DND-41 (cell line): ENCODE data around the gene CEP170B.

Experiments used
- ATAC-seq: fragments of 200-7000 bp; cut with Tn5 transposase; 3 replicates; pipeline ENCODE4 v1.9.1; 2021; ENCODE audit warnings: low read depth; ENCODE audit not compliant: insufficient read depth
- DNase-seq: peaks from one replicate; pipeline ENCODE4 v3.0.0-alpha.2; 2020
- H2AFZ ChIP-seq: 2 replicates; pipeline ENCODE4 v1.6.0; 2012; ENCODE audit warnings: low read depth, low read length
- H3K27ac ChIP-seq: 2 replicates; pipeline ENCODE4 v1.5.1; 2012; ENCODE audit warnings: low read length, inconsistent platforms
- H3K27me3 ChIP-seq: fragments of 200-600 bp; sonication (generic); 2 replicates; pipeline ENCODE4 v1.6.0; 2012; ENCODE audit warnings: low read length, mild to moderate bottlenecking, inconsistent platforms; ENCODE audit not compliant: insufficient read depth, poor library complexity
- H3K36me3 ChIP-seq: 2 replicates; pipeline ENCODE4 v1.5.1; 2012; ENCODE audit warnings: low read length, inconsistent platforms; ENCODE audit not compliant: insufficient read depth
- H3K4me1 ChIP-seq: 2 replicates; pipeline ENCODE4 v1.5.1; 2012; ENCODE audit warnings: mild to moderate bottlenecking, low read length; ENCODE audit not compliant: insufficient read depth
- H3K4me2 ChIP-seq: 2 replicates; pipeline ENCODE4 v1.6.0; 2012; ENCODE audit warnings: mild to moderate bottlenecking, moderate library complexity, low read length, inconsistent platforms; ENCODE audit not compliant: insufficient read depth
- H3K4me3 ChIP-seq, 2 experiments: fragments of 200-600 bp in 1 of 2; shearing (Covaris generic) in 1 of 2; 2 replicates each; pipeline ENCODE4 v1.5.1; 2012 to 2016; ENCODE audit warnings: inconsistent platforms in 2 of 2, low read length in 2 of 2, mild to moderate bottlenecking in 2 of 2, low read depth in 1 of 2, moderate library complexity in 1 of 2
- H3K79me2 ChIP-seq: 2 replicates; pipeline ENCODE4 v1.6.0; 2012; ENCODE audit warnings: low read length, inconsistent platforms; ENCODE audit not compliant: insufficient read depth
- H3K9ac ChIP-seq: 2 replicates; pipeline ENCODE4 v1.6.0; 2012; ENCODE audit warnings: low read depth, mild to moderate bottlenecking, inconsistent platforms, low read length, moderate library complexity
- H3K9me3 ChIP-seq: 2 replicates; pipeline ENCODE4 v1.5.1; 2012; ENCODE audit warnings: low read length, moderate library complexity, mild to moderate bottlenecking, inconsistent platforms; ENCODE audit not compliant: insufficient read depth, severe bottlenecking
- H4K20me1 ChIP-seq: 2 replicates; pipeline ENCODE4 v1.6.0; 2012; ENCODE audit warnings: low read length; ENCODE audit not compliant: insufficient read depth
- EZH2 ChIP-seq: IDR thresholded peaks from 3 replicates; pipeline ENCODE4 v1.6.1; 2012; ENCODE audit warnings: borderline replicate concordance, low read depth, mild to moderate bottlenecking, moderate library complexity, low read length, inconsistent platforms; ENCODE audit not compliant: severe bottlenecking
- TF ChIP-seq, protein P1 (sequence below): IDR thresholded peaks from 2 replicates; pipeline ENCODE4 v1.5.1; 2012; ENCODE audit warnings: borderline replicate concordance, low read length, moderate library complexity, mild to moderate bottlenecking; ENCODE audit not compliant: poor library complexity, severe bottlenecking; ENCODE audit errors: extremely low read depth

Gene CEP170B

DNA sequence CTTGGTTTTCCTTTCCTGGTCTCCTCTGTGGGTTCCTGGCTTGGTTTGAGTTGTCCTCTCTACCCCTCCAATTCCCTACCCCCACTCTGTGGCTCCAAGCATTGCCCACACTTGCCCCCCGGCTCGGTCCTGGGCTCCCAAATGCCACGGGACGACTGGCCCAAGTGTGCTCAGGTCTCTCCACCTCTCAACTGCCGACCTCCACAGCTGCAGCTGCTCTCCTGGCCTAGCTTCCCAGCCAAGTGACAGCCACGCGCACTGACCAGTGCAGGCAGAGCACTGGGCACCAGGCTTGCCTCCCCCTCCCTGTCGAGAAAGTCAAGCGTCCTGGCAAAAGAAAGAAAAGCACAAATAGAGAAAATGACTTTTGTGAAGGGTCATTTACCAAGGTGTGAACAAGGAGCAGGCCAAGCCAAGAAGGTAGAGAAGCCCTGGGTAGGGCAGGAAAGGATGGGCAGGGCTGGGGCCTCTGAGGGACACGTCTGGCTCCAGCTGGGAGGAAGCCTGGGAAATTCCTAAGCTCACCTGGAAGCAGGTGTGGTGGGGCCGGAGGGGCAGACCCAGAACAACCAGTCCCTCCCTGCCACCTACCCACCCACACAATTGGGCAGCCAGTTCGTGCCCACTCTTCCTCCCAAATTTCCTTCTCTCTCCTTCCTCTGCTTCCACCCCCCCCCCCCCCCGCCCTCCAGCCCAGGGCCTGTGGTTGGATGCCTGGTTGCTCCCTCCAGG lies 1.8 kb upstream of the CEP170B start:
- Histone ChIP-seq H3K9ac (no peak overlapping the region), H2AFZ (no peak overlapping the region), H3K79me2 (no peaks in the 10 kb centered on the region), H3K36me3 (no peaks in the 10 kb centered on the region), H3K4me2 (no peak overlapping the region), H4K20me1 (peaks cover 6% of the 10 kb centered on the region; the same call in 1 of the 2 replicates), H3K9me3 (no peaks in the 10 kb centered on the region), H3K4me3 (no peak overlapping the region), H3K27me3 (no peaks in the 10 kb centered on the region), H3K27ac (no peak overlapping the region), H3K4me1 (no peaks in the 10 kb centered on the region)
- ATAC-seq (no peak), DNase-seq (no peak)
- TF ChIP-seq EZH2 = no peak
- TF ChIP-seq, protein P1, sequence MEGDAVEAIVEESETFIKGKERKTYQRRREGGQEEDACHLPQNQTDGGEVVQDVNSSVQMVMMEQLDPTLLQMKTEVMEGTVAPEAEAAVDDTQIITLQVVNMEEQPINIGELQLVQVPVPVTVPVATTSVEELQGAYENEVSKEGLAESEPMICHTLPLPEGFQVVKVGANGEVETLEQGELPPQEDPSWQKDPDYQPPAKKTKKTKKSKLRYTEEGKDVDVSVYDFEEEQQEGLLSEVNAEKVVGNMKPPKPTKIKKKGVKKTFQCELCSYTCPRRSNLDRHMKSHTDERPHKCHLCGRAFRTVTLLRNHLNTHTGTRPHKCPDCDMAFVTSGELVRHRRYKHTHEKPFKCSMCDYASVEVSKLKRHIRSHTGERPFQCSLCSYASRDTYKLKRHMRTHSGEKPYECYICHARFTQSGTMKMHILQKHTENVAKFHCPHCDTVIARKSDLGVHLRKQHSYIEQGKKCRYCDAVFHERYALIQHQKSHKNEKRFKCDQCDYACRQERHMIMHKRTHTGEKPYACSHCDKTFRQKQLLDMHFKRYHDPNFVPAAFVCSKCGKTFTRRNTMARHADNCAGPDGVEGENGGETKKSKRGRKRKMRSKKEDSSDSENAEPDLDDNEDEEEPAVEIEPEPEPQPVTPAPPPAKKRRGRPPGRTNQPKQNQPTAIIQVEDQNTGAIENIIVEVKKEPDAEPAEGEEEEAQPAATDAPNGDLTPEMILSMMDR = no peak

DNA sequence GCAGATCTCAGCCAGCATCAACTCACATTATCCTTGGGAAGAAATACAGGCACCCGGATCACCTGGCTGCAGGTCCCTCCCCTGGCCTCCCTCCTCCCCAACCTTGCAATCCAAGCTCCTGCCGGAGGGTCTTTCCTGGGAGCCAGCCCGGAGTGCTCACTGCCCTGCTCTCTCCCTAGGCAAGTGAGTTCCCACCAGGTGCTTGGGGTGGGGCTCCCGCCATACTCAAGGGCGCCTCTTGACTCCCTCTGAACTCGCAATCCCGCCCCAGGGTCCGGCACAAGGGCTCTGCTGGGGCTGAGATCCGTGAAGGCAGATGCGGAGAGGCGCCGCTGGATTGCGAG lies 1.2 kb upstream of the CEP170B start:
- Histone ChIP-seq H3K9ac (no peak overlapping the region), H3K79me2 (no peaks in the 10 kb centered on the region), H3K4me2 (no peak overlapping the region), H3K4me3 (no peak overlapping the region), H3K27ac (no peak overlapping the region), H3K27me3 (no peaks in the 10 kb centered on the region), H3K9me3 (no peaks in the 10 kb centered on the region), H4K20me1 (peaks cover 6% of the 10 kb centered on the region; the same call in 1 of the 2 replicates), H2AFZ (no peak overlapping the region), H3K4me1 (no peaks in the 10 kb centered on the region), H3K36me3 (no peaks in the 10 kb centered on the region)
- DNase-seq (no peak), ATAC-seq (no peak)
- TF ChIP-seq, protein P1 = no peak
- TF ChIP-seq EZH2 = no peak

DNA sequence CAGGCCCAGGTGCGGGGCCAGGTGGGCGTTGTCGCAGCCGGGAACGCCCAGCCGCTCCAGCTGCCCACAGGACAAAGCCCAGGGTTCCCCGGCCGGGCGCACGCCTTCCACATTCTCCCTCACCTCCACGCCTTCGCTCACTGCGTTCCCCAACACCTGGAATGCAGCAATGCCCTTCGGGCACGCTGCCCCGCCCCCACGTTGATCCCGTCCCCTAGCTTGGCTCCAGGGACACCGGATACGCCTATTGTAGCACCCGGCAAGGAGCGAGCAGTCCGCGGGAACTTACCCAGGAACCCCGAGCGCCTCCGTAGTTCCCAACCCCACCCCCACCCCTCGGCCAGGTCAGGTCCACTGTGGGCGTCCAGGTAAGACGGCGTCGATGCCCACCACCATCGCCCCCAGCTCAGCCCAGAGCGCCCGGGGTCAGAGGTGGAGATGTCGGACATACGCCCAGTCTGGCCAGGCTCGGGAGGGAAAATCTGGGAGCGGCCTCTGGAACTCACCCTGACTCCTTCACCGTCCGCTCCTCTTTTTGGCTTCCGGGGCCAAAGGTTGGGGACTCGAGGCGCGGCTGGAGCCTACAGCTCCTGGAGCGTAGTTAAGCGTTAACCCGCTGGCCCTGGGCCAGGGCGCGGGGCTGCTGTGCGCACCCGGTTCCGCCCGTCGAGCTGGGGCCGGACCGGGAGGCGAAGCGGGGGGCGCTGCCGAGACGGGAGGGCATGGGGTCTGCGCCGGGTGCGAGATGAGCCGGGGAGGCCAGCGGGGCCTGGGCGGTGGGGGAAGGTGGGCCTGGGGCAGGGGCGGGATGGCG lies 594 bp upstream of the CEP170B start:
- Histone ChIP-seq H2AFZ (no peak overlapping the region), H3K27ac (no peak overlapping the region)

More for the DNA sequence above, 594 bp upstream of the CEP170B start:
- Histone ChIP-seq H3K4me2 (no peak overlapping the region), H3K4me1 (no peaks in the 10 kb centered on the region), H4K20me1 (peaks cover 6% of the 10 kb centered on the region; the same call in 1 of the 2 replicates), H3K9me3 (no peaks in the 10 kb centered on the region), H3K27me3 (no peaks in the 10 kb centered on the region), H3K9ac (no peak overlapping the region), H3K36me3 (no peaks in the 10 kb centered on the region), H3K79me2 (no peaks in the 10 kb centered on the region), H3K4me3 (no peak overlapping the region)
- TF ChIP-seq, protein P1 = no peak
- no peak for TF ChIP-seq EZH2
- DNase-seq = no peak
- ATAC-seq = no peak
